Measurements from ENCODE around the gene SEMA3G.

- TF ChIP-seq CTCF (IDR thresholded peaks at IDR 0.05; ENCODE audit: low read depth, low read length, poor library complexity, severe bottlenecking) (no peak), EZH2phosphoT487 (IDR thresholded peaks at IDR 0.05; ENCODE audit: borderline replicate concordance, low read length) (no peak)
These were observed 39.8 kb downstream of the SEMA3G start for GRCh38 chr3:52405066-52405465.
